Stimulated activated effector memory CD8-positive, alpha-beta T cell treated with anti-CD3 and anti-CD28 coated beads, Interleukin-12 subunit alpha, Interleukin-12 subunit beta, amount 100 ng/mL, for 72 hours (primary cell): ENCODE results near the gene IDI2.
A peak's percentile ranks its signal among the peaks of the same experiment; 100 is the strongest.
"Not testable (repeated sequence)": the region's sequence is repeated elsewhere in the genome, so short reads cannot be mapped to it uniquely, and the experiment has no call there.

Source experiments
- ATAC-seq: fragments of 150-1000 bp; cut with Tn5 transposase; 2 replicates; pipeline ENCODE4 v1.10.0; 2021
- DNase-seq, 2 donors: peaks; one replicate each; pipeline ENCODE4 v3.0.0; 2021 to 2022; ENCODE audit warnings: low spot score in 2 of 2
- H3K27ac Mint-ChIP-seq: one replicate; pipeline ENCODE4 v1.8.0; 2022; ENCODE audit warnings: mild to moderate bottlenecking, mixed read lengths
- H3K36me3 Mint-ChIP-seq: one replicate; pipeline ENCODE4 v1.8.0; 2022; ENCODE audit warnings: mild to moderate bottlenecking, mixed read lengths
- H3K4me1 Mint-ChIP-seq: one replicate; pipeline ENCODE4 v1.8.0; 2022; ENCODE audit warnings: mixed read lengths
- H3K4me3 Mint-ChIP-seq: one replicate; pipeline ENCODE4 v1.8.0; 2022; ENCODE audit warnings: mild to moderate bottlenecking, mixed read lengths
- H3K9me3 Mint-ChIP-seq: one replicate; pipeline ENCODE4 v1.8.0; 2022; ENCODE audit warnings: mixed read lengths

Gene IDI2

DNA sequence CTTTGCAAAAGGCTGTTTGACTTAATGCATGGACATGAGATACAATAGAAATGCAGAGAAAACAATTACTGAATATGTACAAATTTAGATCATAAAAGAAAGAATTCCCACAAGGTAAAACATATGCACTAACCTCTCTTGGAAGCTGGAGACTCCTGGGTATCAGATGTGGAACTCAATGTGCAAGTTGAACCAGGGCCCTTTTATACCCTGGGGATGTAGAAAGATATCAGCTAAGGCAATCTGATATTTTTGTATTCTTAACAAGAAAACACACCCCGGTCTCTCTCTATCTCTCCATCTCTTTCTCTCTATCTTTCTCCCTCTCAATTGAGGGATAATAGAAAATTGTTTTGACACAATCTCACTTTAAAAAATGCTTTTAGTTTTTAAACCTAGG lies at the start of gene IDI2:
Gene IDI2 (minus strand): TSS at position 177 of the 400 bp plus-strand sequence. CDS start 1,136 bp downstream, outside the sequence.
- no peaks in the 10 kb centered on the region for H3K9me3 Mint-ChIP-seq
- no peaks in the 10 kb centered on the region for H3K4me1 Mint-ChIP-seq
- ATAC-seq = no peak
- no peak for DNase-seq
- no peak within 1 kb of the TSS for H3K27ac Mint-ChIP-seq
- H3K36me3 Mint-ChIP-seq = peaks cover 5% of the 10 kb centered on the region
- H3K4me3 Mint-ChIP-seq = no peak within 1 kb of the TSS

DNA sequence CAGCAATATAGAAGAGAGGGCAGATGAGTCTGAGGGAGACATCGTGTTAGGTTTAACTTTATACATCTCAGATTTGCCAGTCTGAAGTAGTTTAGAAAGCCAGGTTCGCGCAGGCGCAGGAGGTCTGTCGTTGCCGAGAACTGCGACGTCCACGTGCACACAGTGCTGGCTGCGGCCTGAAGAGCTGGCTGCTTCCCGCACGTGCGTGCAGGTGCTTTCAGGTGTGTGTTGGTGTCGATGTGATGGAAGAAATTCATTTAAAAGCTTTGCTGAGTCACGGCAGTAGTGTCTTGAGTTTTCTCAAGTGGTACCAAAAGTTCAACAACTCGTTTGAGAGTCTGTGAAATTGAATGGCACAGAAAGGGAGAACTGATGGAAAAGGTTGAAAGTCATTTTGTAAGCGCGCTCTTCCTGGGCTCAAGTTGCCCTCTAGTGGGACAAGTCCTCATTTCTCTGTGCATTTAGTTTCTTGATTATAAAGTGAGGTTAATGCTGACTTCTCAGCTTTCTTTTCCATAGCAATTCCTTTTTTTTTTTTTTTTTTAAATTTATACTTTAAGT lies 49.2 kb upstream of the IDI2 start:
- ATAC-seq (no peak), DNase-seq (no peak)
- Mint-ChIP-seq H3K4me3 (no peak overlapping the region), H3K27ac (no peak overlapping the region), H3K9me3 (no peaks in the 10 kb centered on the region), H3K4me1 (peaks cover 21% of the 10 kb centered on the region), H3K36me3 (peaks cover 59% of the 10 kb centered on the region)

DNA sequence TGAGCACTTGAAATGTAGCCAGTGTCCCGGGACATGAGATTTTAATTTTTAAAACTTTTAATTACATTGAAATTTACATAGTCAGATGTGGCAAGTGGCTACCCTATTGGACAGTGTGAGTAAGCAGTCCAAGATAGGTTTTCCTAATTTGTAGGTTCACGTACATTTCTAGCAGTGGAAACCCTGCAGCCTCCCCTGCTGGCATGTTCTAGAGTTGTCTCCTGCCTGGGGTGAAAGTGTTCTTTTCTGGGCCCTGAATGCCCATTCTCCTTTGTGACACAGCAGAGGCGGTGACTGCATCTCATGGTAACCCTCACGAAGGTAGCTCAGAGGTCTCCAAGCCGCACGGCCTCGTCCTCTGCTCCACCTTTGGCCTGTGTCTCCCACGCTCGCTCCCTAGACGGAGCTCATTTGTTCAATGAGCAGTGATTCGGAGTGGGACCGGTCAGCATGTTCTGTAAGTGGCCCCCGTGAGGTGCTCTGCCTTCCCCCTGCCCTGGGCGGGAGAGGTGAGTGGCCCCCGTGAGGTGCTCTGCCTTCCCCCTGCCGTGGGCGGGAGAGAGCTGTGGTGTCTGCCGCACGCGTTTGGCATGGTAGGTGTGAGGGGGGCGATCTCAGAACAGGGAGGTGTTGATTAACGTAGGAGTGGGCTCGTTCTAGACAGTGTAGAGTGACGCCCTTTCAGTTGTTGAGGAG lies 48.5 kb upstream of the IDI2 start:
- no peak for DNase-seq
- H3K36me3 Mint-ChIP-seq = peaks cover 59% of the 10 kb centered on the region
- no peak overlapping the region for H3K4me3 Mint-ChIP-seq
- peaks cover 27% of the 10 kb centered on the region for H3K4me1 Mint-ChIP-seq
- H3K9me3 Mint-ChIP-seq = no peaks in the 10 kb centered on the region
- H3K27ac Mint-ChIP-seq = peak overlapping the region; percentile 71
- ATAC-seq = no peak

DNA sequence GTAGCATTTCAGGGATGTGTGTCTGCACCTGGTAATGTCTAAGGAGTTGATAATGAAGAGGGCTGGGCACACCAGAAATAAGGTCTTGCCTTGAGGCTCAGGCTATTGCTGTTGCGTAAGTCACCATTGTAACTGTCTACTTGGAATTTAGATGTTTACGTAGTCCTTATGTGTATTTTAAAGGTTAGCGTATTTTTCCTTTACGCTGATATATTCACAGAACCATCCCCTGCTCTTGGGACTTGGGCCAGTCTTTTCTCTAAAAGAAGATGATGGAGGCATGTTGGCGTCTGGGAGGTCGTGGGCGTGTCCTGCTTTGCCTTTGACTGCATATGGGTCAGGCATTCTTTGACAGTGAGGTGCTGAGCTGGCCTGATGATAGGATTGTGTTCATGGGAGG lies 45.3 kb upstream of the IDI2 start:
- Mint-ChIP-seq H3K27ac (no peak overlapping the region), H3K4me1 (peaks cover 56% of the 10 kb centered on the region), H3K36me3 (peaks cover 42% of the 10 kb centered on the region), H3K4me3 (no peak overlapping the region), H3K9me3 (no peaks in the 10 kb centered on the region)
- DNase-seq (no peak), ATAC-seq (no peak)

DNA sequence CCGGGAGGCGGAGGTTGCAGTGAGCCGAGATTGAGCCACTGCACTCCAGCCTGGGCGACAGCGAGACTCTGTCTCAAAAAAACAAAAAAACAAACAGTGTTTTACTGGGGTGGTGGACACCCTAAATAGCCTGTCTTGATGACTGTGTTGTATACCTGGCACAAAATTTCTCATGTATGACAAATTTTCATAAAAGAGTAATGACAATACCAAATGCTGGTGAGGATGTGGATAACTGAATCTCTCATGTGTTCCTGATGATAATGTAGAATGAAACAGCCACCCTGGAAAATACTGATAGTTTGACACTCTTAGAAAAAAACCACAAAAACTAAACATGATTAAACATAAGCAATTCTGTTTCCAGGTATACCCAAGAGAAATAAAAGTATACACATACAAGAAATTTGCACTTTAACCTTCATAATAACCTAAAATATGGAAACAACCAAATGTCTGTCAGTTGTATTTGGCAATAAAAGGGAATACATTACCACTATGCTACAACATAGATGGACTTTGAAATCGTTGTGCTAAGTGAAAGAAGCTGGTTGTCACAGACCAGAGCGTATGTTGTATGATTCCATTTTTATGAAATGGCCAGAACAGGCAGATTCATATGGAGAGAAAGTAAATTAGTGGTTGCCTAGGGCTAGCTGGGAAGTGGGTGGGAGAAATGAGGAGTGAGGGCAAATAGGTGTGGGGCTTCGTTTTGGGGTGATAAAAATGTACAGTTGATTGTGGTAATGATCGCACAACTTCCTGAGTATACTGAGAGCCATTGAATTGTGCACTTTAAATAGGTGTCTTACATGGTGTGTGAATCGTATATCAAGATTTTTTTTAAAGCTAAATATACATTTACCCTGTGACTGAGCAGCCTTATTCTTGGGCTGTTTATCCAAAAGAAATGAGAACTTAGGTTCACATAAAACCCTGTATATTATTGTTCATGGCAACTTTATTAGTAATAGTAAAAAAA lies 43.0 kb upstream of the IDI2 start:
- peak overlapping the region; percentile 83 for H3K27ac Mint-ChIP-seq
- ATAC-seq = peak; percentile 87
- peaks cover 21% of the 10 kb centered on the region for H3K36me3 Mint-ChIP-seq
- DNase-seq = no peak
- peaks cover 65% of the 10 kb centered on the region for H3K4me1 Mint-ChIP-seq
- H3K9me3 Mint-ChIP-seq = no peaks in the 10 kb centered on the region
- H3K4me3 Mint-ChIP-seq = peak overlapping the region; percentile 8

DNA sequence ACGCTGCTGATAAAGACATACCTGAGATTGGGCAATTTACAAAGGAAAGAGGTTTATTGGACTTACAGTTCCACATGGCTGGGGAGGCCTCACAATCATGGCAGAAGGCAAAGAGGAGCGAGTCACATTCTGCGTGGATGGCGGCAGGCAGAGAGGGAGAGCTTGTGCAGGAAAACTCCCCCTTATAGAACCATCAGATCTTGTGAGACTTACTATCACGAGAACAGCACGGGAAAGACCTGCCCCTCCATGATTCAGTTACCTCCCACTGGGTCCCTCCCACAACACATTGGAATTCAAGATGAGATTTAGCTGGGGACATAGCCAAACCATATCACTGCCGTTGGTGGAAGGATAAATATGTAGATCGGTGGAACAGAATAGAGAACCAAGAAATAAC lies 41.1 kb upstream of the IDI2 start:
- H3K9me3 Mint-ChIP-seq, DNase-seq, H3K4me3 Mint-ChIP-seq, H3K36me3 Mint-ChIP-seq, ATAC-seq, H3K27ac Mint-ChIP-seq: not testable (repeated sequence)
- H3K4me1 Mint-ChIP-seq = peaks cover 82% of the 10 kb centered on the region

DNA sequence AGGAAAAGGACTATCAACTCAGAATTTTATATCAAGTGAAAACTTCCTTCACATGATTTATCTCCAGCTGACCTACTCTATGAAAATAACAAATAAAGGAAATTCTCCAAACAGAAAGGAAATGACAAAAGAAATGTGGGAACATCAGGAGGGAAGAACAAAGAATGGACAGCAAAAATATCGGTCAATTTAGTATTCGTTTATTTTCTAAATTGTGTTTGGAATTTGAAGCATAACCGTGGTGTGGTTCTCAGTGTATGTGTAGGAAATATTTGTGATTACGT lies 39.2 kb upstream of the IDI2 start:
- DNase-seq = no peak
- H3K4me1 Mint-ChIP-seq = peaks cover 93% of the 10 kb centered on the region
- no peak overlapping the region for H3K4me3 Mint-ChIP-seq
- peak overlapping the region; percentile 61 for H3K27ac Mint-ChIP-seq
- no peaks in the 10 kb centered on the region for H3K9me3 Mint-ChIP-seq
- no peaks in the 10 kb centered on the region for H3K36me3 Mint-ChIP-seq
- ATAC-seq = no peak

DNA sequence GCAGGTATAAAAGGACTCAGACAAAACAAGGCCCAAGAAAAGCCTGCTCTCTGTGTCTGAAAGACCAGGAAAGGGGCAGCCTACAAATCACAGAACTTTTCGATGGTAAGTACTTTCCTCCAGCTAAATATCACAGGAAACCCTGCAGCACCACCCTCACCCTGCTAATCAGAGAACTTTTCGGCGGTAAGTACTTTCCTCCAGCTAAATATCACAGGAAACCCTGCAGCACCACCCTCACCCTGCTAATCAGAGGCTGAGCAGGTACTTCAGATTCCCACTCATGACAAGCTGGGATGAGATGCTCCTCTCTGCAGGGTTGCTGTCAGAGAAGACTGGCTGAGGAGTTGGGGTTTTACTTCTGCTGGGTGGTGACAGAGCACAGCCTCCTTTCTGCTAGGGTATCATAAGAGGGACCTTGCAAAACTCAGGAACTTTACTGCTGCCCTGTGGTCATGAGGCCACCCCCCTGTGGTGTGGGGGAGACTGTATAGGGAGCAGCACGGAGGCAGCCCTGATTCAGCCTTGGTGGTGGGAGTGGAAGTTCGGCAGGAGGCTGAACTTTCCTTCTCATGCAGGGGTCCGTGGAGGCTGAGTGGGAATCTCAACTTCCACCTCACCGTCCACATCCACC lies 37.7 kb upstream of the IDI2 start:
- H3K27ac Mint-ChIP-seq = peak overlapping the region; percentile 61
- peak; percentile 78 for ATAC-seq
- peaks cover 81% of the 10 kb centered on the region for H3K4me1 Mint-ChIP-seq
- H3K36me3 Mint-ChIP-seq = peaks cover 8% of the 10 kb centered on the region
- peak overlapping the region; percentile 65 for H3K4me3 Mint-ChIP-seq
- H3K9me3 Mint-ChIP-seq = no peaks in the 10 kb centered on the region
- no peak for DNase-seq

DNA sequence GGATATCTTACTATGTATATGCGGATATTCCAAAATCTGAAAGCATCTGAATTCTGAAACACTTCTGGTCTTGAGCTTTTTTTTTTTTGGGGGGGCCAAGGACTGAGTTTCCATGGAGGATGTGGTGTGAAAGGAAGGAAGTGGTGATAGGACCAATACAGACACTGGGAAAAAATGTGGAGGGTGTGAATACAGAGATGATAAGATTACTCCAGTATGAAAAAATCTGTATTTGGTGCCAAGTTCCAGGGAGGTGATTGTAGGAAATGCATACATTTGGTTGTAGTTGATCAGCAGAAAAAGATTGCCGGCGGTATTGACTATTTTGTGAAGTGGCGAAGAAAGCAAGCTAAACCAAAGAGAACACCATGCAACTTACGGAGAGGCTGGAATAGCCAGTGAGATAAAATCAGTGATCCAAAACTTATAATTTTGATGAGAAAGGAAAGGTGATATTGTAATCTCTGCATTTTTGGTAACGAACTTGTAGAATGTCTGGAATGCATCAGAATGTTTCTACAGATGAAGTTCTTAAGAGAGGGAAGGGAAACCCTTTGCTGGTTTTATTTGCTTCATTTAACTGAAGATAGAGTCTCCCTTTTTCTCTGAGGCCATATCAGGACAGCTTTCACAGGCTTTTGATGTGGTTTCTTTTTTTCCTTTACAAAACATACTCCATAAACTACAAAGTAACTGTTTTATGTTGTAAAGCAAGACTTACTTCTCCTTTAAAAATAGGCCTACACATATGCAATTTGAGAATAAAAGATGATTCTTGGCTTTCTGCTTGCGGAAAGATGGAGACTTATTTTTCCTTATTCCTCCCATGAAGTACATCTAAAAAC lies 36.5 kb upstream of the IDI2 start:
- ATAC-seq (no peak), DNase-seq (no peak)

DNA sequence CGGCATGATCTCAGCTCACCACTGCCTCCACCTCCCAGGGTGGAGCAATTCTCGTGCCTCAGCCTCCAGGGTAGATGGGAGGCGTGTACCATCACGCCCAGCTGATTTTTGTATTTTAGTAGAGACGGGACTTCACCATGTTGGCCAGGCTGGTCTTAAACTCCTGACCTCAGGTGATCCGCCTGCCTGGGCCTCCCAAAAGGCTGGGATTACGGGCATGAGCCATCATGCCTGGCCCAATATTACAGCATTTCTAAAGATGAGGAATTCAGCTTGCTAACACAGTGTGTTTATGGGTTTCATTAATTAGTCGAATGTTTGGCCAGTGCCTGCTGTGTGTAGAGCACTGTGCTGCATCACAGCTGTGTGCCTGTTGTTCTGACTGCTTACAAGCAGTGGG lies 34.2 kb upstream of the IDI2 start:
- no peak for DNase-seq
- no peak for ATAC-seq
- peaks cover 74% of the 10 kb centered on the region for H3K4me1 Mint-ChIP-seq
- peaks cover 36% of the 10 kb centered on the region for H3K36me3 Mint-ChIP-seq
- H3K27ac Mint-ChIP-seq = peak overlapping the region; percentile 61
- no peaks in the 10 kb centered on the region for H3K9me3 Mint-ChIP-seq
- no peak overlapping the region for H3K4me3 Mint-ChIP-seq

More for the DNA sequence above, 36.5 kb upstream of the IDI2 start:
- peaks cover 20% of the 10 kb centered on the region for H3K36me3 Mint-ChIP-seq
- peaks cover 79% of the 10 kb centered on the region for H3K4me1 Mint-ChIP-seq
- peak overlapping the region; percentile 65 for H3K4me3 Mint-ChIP-seq
- H3K27ac Mint-ChIP-seq = peak overlapping the region; percentile 61
- no peaks in the 10 kb centered on the region for H3K9me3 Mint-ChIP-seq

DNA sequence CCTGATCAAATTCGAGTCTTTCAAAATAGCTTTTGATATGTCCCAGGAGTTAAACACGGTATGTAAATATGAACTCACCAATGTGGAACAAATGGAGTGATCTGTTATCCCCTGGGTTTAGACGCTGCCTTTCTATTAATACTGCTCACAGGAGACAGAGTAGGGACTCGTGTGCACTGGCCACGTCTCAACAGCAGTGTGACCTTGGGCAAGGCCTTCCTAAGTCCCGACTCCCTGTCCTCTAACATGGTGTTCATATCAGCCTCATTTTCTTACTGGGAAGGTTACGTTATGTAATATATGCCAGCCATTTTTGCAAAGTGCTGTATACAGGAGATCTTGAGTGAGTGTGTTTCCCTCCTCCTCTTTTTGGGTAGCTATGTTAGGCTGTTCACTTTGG lies 32.4 kb upstream of the IDI2 start:
- DNase-seq = no peak
- peak overlapping the region; percentile 95 for H3K4me3 Mint-ChIP-seq
- no peak for ATAC-seq
- H3K4me1 Mint-ChIP-seq = peaks cover 74% of the 10 kb centered on the region
- peak overlapping the region; percentile 95 for H3K27ac Mint-ChIP-seq
- peaks cover 54% of the 10 kb centered on the region for H3K36me3 Mint-ChIP-seq
- H3K9me3 Mint-ChIP-seq = no peaks in the 10 kb centered on the region

DNA sequence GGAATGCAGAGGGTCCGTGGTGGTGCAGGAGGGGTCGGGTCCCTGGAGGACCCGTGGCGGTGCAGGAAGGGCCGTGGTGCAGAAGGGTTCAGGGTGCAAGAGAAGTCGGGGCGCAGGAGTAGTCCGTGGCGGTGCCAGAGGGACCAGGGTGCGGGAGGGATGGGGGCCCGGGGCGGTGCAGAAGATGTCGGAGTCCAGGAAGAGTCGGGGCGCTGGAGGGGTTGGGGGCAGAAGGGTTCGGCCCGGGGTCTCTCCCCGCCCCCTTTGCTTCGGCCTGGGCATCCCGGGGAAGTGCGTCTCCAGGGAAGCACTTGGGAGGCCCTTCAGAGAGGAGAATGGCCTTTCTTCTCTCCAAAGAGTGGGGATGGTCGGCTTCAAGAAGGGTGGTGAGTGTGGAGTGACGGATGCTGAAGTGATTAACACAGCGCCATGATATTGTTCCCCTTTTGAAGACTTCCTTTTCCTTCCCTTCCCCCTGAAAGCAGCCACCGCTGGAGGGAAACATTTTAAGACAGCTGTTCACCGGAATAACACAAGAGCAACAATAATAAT lies 31.5 kb upstream of the IDI2 start:
- H3K4me3 Mint-ChIP-seq = peak overlapping the region; percentile 95
- ATAC-seq (no peak), DNase-seq (no peak)
- H3K36me3 Mint-ChIP-seq = peaks cover 62% of the 10 kb centered on the region
- H3K27ac Mint-ChIP-seq = peak overlapping the region; percentile 95
- H3K4me1 Mint-ChIP-seq = peaks cover 74% of the 10 kb centered on the region
- no peaks in the 10 kb centered on the region for H3K9me3 Mint-ChIP-seq

DNA sequence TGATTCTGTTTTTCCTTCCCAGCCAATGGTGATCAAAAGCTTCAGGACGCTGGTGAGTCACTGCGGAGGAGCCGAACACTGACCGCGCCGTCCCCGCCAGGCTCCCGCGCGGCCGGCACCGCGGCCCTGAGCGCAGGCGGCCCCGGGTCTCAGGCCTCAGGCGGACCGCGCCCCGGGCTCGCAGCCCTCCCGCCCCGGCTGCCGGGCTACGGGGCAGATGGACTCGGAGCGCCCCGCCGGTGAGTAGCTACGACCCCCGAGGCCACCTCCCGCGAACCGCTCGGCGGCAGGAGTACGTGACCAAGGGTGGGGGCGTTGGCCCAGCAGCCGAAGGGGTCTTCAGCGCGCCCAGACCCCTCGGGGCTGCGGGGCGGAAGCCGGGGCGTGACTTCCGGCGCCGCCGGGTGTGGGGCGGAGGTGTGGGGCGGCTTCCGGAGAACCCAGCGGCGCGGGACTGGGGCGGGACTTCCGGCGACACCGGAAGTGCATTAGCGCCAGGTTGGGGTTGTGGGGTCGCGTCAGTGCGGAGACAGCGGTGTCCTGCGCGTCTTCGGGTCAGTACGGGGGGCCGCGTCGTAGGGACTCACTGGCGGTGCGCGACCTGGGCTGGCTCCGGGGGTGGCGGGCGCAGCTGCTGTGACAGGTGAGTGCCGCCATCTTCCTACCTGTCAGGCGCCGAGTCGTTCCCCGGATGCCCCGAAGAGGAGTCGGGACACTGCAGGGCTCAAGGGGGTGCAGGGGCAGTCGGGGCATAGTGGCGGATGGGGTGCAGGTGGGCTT lies 30.9 kb upstream of the IDI2 start, which contains the start of gene WDR37:
Gene WDR37 (plus strand): TSS at position 60 of the 780 bp plus-strand sequence. CDS start 15,771 bp downstream, outside the sequence.
- peaks cover 69% of the 10 kb centered on the region for H3K4me1 Mint-ChIP-seq

More for the DNA sequence above, 30.9 kb upstream of the IDI2 start, which contains the start of gene WDR37:
- ATAC-seq (peak; percentile 97), DNase-seq (peak; percentile 79 to 94)
- peak within 1 kb of the TSS; percentile 95 for H3K27ac Mint-ChIP-seq
- peaks cover 69% of the 10 kb centered on the region for H3K36me3 Mint-ChIP-seq
- peak within 1 kb of the TSS; percentile 95 for H3K4me3 Mint-ChIP-seq
- no peaks in the 10 kb centered on the region for H3K9me3 Mint-ChIP-seq
